ENCODE data around the gene TRABD2B. TPM values are rescaled to one million over a fixed set of nuclear protein-coding genes. Genes with fewer than 3 reads are reported as not detected.

The TRABD2B gene
- total RNA-seq, 3 donors from 2014 or later (not counting 1 experiment from before 2014, with no cell fraction given) = not detected

DNA sequence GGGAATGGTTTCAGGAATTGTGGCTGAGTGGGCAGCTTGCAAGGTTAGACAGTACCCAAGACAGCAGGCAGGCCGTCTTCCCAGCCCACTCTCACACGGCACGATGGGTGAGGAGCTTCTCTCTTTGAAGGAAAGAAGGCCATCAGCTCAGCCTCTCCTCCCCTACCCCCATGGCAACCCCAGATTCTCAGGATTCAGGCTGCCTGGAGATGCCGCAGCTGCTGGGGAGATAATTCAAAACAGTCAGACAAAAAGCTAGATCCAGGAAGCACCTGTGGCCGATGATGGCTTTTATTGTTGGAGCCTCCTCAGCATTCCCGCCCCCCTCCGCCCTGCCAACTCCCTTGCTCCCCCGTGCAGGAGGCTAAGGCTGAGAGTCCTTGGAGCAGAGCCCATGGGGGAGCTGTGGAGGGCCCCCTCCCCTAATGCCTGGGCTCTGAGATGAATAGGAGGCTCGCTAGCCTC is 220.5 kb downstream of the TRABD2B start:
- no peaks in the 10 kb centered on the region for H3K4me1 ChIP-seq (ENCODE audit: control insufficient read depth, insufficient read depth, low read length)
- no peak overlapping the region for H3K27ac ChIP-seq (ENCODE audit: low read length)
- TF ChIP-seq, protein P1, sequence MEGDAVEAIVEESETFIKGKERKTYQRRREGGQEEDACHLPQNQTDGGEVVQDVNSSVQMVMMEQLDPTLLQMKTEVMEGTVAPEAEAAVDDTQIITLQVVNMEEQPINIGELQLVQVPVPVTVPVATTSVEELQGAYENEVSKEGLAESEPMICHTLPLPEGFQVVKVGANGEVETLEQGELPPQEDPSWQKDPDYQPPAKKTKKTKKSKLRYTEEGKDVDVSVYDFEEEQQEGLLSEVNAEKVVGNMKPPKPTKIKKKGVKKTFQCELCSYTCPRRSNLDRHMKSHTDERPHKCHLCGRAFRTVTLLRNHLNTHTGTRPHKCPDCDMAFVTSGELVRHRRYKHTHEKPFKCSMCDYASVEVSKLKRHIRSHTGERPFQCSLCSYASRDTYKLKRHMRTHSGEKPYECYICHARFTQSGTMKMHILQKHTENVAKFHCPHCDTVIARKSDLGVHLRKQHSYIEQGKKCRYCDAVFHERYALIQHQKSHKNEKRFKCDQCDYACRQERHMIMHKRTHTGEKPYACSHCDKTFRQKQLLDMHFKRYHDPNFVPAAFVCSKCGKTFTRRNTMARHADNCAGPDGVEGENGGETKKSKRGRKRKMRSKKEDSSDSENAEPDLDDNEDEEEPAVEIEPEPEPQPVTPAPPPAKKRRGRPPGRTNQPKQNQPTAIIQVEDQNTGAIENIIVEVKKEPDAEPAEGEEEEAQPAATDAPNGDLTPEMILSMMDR (IDR thresholded peaks at IDR 0.05) = no peak
- Mint-ChIP-seq H3K27ac (no peak overlapping the region), H3K9me3 (no peaks in the 10 kb centered on the region), H3K4me3 (no peak overlapping the region), H3K27me3 (ENCODE audit: low read depth in 2 of 2) (peaks cover 1 to 4% of the 10 kb centered on the region in 2 donors), H3K4me1 (no peaks in the 10 kb centered on the region), H3K36me3 (no peaks in the 10 kb centered on the region)
- no peak overlapping the region for H3K4me3 ChIP-seq (ENCODE audit: low read length)
- WGBS (ENCODE audit: insufficient coverage) = 77% methylated on average over 9 of the region's 9 CpGs
- H3K27me3 ChIP-seq (ENCODE audit: control insufficient read depth, insufficient read depth, low read length) = no peaks in the 10 kb centered on the region
- no peak for DNase-seq
- no peak for ATAC-seq
- H3K9me3 ChIP-seq (ENCODE audit: control insufficient read depth, insufficient read depth, low read length) = no peaks in the 10 kb centered on the region
- intact Hi-C loops (cut with micrococcal nuclease) = no loop called here
- H3K36me3 ChIP-seq (ENCODE audit: control insufficient read depth, insufficient read depth, low read length) = no peaks in the 10 kb centered on the region

DNA sequence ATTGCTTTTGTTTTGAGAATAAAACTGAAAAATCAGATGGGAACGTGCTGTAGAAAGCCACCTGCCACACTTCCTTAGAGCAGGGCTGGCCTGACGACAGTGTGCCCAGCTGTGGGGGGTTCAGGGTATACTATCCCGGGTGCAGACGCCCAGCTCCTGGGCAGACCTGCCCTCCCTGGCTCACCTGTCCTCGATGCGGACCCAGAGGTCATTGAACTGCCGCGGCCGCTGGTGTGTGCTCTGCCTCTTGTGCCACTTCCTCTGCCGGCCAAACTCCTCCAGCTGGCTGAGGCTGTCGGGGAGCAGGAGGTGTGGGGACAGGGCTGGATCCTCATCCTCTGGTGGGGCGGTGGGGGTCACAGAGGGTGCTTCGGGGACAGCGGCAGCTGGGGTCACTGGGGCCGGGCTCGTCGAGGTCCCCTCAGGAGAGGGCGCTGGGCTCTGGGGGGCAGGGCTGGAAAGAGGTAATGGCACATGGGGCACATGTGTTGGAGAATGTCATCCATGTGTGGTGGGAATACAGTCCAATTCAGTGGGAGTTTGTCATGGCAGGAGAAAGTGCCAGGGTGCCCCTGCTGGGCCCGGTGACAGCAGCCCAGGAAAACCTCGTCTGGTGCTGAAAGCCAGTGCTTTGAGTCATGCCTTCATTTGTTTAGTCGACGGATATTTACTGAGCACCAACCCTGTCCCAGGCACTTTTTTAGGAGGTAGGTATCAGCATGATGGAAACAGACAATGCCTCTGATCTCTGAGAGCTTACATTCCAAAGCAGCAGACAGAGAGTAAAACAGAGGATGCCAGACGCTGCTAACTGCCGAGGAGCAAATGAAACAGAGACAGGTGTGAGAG is 222.0 kb downstream of the TRABD2B start:
- intact Hi-C loops (cut with micrococcal nuclease) = no loop called here
- WGBS (ENCODE audit: insufficient coverage) = 82% methylated on average over 24 of the region's 24 CpGs
- no peaks in the 10 kb centered on the region for H3K4me1 ChIP-seq (ENCODE audit: control insufficient read depth, insufficient read depth, low read length)
- ATAC-seq (no peak), DNase-seq (no peak)
- Mint-ChIP-seq H3K27ac (no peak overlapping the region), H3K27me3 (ENCODE audit: low read depth in 2 of 2) (peaks cover 3 to 9% of the 10 kb centered on the region in 2 donors), H3K4me1 (no peaks in the 10 kb centered on the region), H3K9me3 (no peaks in the 10 kb centered on the region), H3K4me3 (no peak overlapping the region), H3K36me3 (no peaks in the 10 kb centered on the region)
- H3K27ac ChIP-seq (ENCODE audit: low read length) = no peak overlapping the region
- no peaks in the 10 kb centered on the region for H3K36me3 ChIP-seq (ENCODE audit: control insufficient read depth, insufficient read depth, low read length)
- no peak overlapping the region for H3K4me3 ChIP-seq (ENCODE audit: low read length)
- TF ChIP-seq, protein P1 (IDR thresholded peaks at IDR 0.05) = no peak
- no peaks in the 10 kb centered on the region for H3K27me3 ChIP-seq (ENCODE audit: control insufficient read depth, insufficient read depth, low read length)
- H3K9me3 ChIP-seq (ENCODE audit: control insufficient read depth, insufficient read depth, low read length) = no peaks in the 10 kb centered on the region

DNA sequence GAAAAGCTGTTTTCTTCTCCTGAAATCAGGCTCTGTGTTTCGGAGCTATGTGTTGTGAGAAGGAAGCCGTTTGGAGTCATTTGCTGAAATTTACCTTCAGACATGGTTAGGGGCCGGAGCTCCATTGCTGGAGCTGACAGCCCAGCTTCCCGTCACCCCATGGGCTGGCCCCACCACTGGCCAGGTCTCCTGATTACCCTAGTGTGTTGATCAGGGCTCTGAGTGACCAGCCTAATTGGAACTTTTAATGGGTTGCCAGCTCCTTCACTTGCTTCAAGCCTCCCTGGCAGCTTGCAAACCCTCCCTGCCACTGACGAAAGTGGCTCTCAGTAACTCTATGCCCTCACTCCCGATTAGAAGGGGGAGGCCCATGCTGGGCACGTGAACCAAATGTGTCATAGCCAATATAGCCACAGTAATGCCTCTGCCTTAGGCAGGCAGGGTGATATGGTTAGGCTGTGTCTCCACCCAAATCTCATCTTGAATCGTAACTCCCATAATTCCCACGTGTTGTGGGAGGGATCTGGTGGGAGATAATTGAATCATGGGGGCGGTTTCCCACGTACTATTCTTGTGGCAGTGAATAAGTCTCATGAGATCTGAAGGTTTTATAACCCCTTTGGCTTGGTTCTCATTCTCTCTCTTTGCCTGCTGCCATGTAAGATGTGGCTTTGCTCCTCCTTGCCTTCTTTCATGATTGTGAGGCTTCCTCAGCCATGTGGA is 224.1 kb downstream of the TRABD2B start:
- Histone ChIP-seq H3K9me3 (ENCODE audit: control insufficient read depth, insufficient read depth, low read length) (no peaks in the 10 kb centered on the region), H3K27ac (ENCODE audit: low read length) (no peak overlapping the region), H3K4me3 (ENCODE audit: low read length) (no peak overlapping the region), H3K27me3 (ENCODE audit: control insufficient read depth, insufficient read depth, low read length) (no peaks in the 10 kb centered on the region), H3K4me1 (ENCODE audit: control insufficient read depth, insufficient read depth, low read length) (no peaks in the 10 kb centered on the region), H3K36me3 (ENCODE audit: control insufficient read depth, insufficient read depth, low read length) (no peaks in the 10 kb centered on the region)
- intact Hi-C loops (cut with micrococcal nuclease) = no loop called here
- no peaks in the 10 kb centered on the region for H3K4me1 Mint-ChIP-seq
- TF ChIP-seq, protein P1 (IDR thresholded peaks at IDR 0.05) = no peak
- no peaks in the 10 kb centered on the region for H3K9me3 Mint-ChIP-seq
- peaks cover 3 to 9% of the 10 kb centered on the region in 2 donors for H3K27me3 Mint-ChIP-seq (ENCODE audit: low read depth in 2 of 2)
- H3K36me3 Mint-ChIP-seq = no peaks in the 10 kb centered on the region
- no peak overlapping the region for H3K4me3 Mint-ChIP-seq
- no peak for DNase-seq
- ATAC-seq = no peak
- 84% methylated on average over 9 of the region's 11 CpGs for WGBS (ENCODE audit: insufficient coverage)
- H3K27ac Mint-ChIP-seq = no peak overlapping the region

Measured in natural killer cell (primary cell).